Trophoblast cell (in vitro differentiated cells and primary cell): ENCODE data around the gene ELOVL2.

Source experiments
- DNase-seq, 2 donors: peaks; one replicate each; pipeline ENCODE4 v3.0.0-alpha.2; 2016
- H2AFZ ChIP-seq: 2 replicates; pipeline ENCODE4 v1.6.1; 2013; ENCODE audit warnings: low read length, moderate library complexity, mild to moderate bottlenecking; ENCODE audit not compliant: insufficient read depth, poor library complexity
- H2AK5ac ChIP-seq: 2 replicates; pipeline ENCODE4 v1.6.1; 2013; ENCODE audit warnings: mild to moderate bottlenecking, low read length
- H2BK120ac ChIP-seq: 2 replicates; pipeline ENCODE4 v1.6.1; 2013; ENCODE audit warnings: low read length, mild to moderate bottlenecking, moderate library complexity; ENCODE audit not compliant: insufficient read depth, poor library complexity
- H2BK12ac ChIP-seq: 2 replicates; pipeline ENCODE4 v1.6.1; 2013; ENCODE audit warnings: mild to moderate bottlenecking, low read length, moderate library complexity
- H2BK5ac ChIP-seq: 2 replicates; pipeline ENCODE4 v1.6.1; 2013; ENCODE audit warnings: low read length, low read depth, moderate library complexity, mild to moderate bottlenecking; ENCODE audit not compliant: poor library complexity
- H3K14ac ChIP-seq: 2 replicates; pipeline ENCODE4 v1.6.1; 2013; ENCODE audit warnings: mild to moderate bottlenecking, low read length
- H3K18ac ChIP-seq: 2 replicates; pipeline ENCODE4 v1.6.1; 2013; ENCODE audit warnings: mild to moderate bottlenecking, low read length
- H3K23ac ChIP-seq: 2 replicates; pipeline ENCODE4 v1.6.1; 2013; ENCODE audit warnings: low read length
- H3K27ac ChIP-seq: 2 replicates; pipeline ENCODE4 v1.5.1; 2013; ENCODE audit warnings: low read depth, mild to moderate bottlenecking, inconsistent platforms, low read length, moderate library complexity
- H3K27me3 ChIP-seq: 2 replicates; pipeline ENCODE4 v1.6.1; 2013; ENCODE audit warnings: inconsistent platforms, mild to moderate bottlenecking, low read length, moderate library complexity; ENCODE audit not compliant: insufficient read depth
- H3K36me3 ChIP-seq, 2 experiments: 1 replicate in 1 of 2; 2 replicates in 1 of 2; pipeline ENCODE4 v1.6.1; 2013; ENCODE audit warnings: low read length in 2 of 2, mild to moderate bottlenecking in 2 of 2, moderate library complexity in 1 of 2; ENCODE audit not compliant: insufficient read depth in 2 of 2, control insufficient read depth in 1 of 2
- H3K4ac ChIP-seq: 2 replicates; pipeline ENCODE4 v1.6.1; 2013; ENCODE audit warnings: low read depth, mild to moderate bottlenecking, low read length, moderate library complexity
- H3K4me1 ChIP-seq, 2 experiments: 1 replicate in 1 of 2; 2 replicates in 1 of 2; pipeline ENCODE4 v1.6.1; 2013; ENCODE audit warnings: low read length in 2 of 2, mild to moderate bottlenecking in 2 of 2, moderate library complexity in 1 of 2; ENCODE audit not compliant: insufficient read depth in 2 of 2, control insufficient read depth in 1 of 2
- H3K4me2 ChIP-seq: 2 replicates; pipeline ENCODE4 v1.6.1; 2013; ENCODE audit warnings: inconsistent platforms, mild to moderate bottlenecking, low read length, moderate library complexity
- H3K4me3 ChIP-seq: 2 replicates; pipeline ENCODE4 v1.5.1; 2013; ENCODE audit warnings: mild to moderate bottlenecking, low read depth, low read length, inconsistent platforms
- H3K79me1 ChIP-seq: one replicate; pipeline ENCODE4 v1.6.1; 2013; ENCODE audit warnings: low read length
- H3K79me2 ChIP-seq: 2 replicates; pipeline ENCODE4 v1.6.1; 2013; ENCODE audit warnings: low read length, mild to moderate bottlenecking; ENCODE audit not compliant: control insufficient read depth, insufficient read depth, poor library complexity
- H3K9ac ChIP-seq: 2 replicates; pipeline ENCODE4 v1.6.1; 2013; ENCODE audit warnings: mild to moderate bottlenecking, low read length
- H3K9me3 ChIP-seq: 2 replicates; pipeline ENCODE4 v1.6.1; 2013; ENCODE audit warnings: low read depth, mild to moderate bottlenecking, control low read depth, inconsistent platforms, low read length; ENCODE audit not compliant: insufficient read depth
- H4K12ac ChIP-seq: 2 replicates; pipeline ENCODE4 v1.6.1; 2013; ENCODE audit warnings: low read depth, mild to moderate bottlenecking, low read length, moderate library complexity
- H4K8ac ChIP-seq: 2 replicates; pipeline ENCODE4 v1.6.1; 2013; ENCODE audit warnings: low read depth, mild to moderate bottlenecking, low read length, moderate library complexity
- H4K91ac ChIP-seq: one replicate; pipeline ENCODE4 v1.6.1; 2013; ENCODE audit warnings: low read depth, mild to moderate bottlenecking, low read length, moderate library complexity
- WGBS: extraction: QIAGEN DNeasy Blood & Tissue Kit; methylation state at CpG from one replicate; pipeline ENCODE4 v1.1.7; 2013; ENCODE audit warnings: missing lambda C conversion rate; ENCODE audit not compliant: insufficient read length, insufficient coverage; ENCODE audit errors: extremely low coverage; 5-methylcytosine and 5-hydroxymethylcytosine counted together

ELOVL2 gene

GRCh38 chr6:11083491-11083890 is 39.4 kb upstream of the ELOVL2 start:
- no CpG with 5 or more reads among the region's 4 CpGs for WGBS
- Histone ChIP-seq H2BK120ac (no peak overlapping the region), H4K91ac (no peak overlapping the region), H2AFZ (no peak overlapping the region), H3K4ac (no peak overlapping the region), H3K27ac (no peak overlapping the region), H3K27me3 (no peaks in the 10 kb centered on the region), H2BK12ac (no peak overlapping the region), H3K79me1 (peaks cover 22% of the 10 kb centered on the region), H3K18ac (no peak overlapping the region), H3K9ac (no peak overlapping the region), H3K9me3 (no peaks in the 10 kb centered on the region), H4K12ac (no peak overlapping the region), H2AK5ac (no peak overlapping the region), H3K4me3 (no peak overlapping the region), H4K8ac (no peak overlapping the region), H3K79me2 (peaks cover 4% of the 10 kb centered on the region), H2BK5ac (no peak overlapping the region), H3K14ac (no peak overlapping the region), H3K4me1 (peaks cover 11 to 12% of the 10 kb centered on the region in 2 experiments), H3K23ac (no peak overlapping the region), H3K4me2 (no peak overlapping the region), H3K36me3 (no peaks in the 10 kb centered on the region)
- DNase-seq = peak in 1 of 2 donors; percentile 19

GRCh38 chr6:11080296-11080695 is 36.2 kb upstream of the ELOVL2 start:
- Histone ChIP-seq H2AFZ (no peak overlapping the region), H3K18ac (no peak overlapping the region), H4K91ac (peak overlapping the region; percentile 15), H2BK12ac (no peak overlapping the region), H3K79me1 (peaks cover 7% of the 10 kb centered on the region), H4K8ac (no peak overlapping the region), H3K4me2 (no peak overlapping the region), H3K9ac (no peak overlapping the region), H2BK5ac (peak overlapping the region; percentile 10), H3K36me3 (no peaks in the 10 kb centered on the region), H3K14ac (no peak overlapping the region), H3K27me3 (no peaks in the 10 kb centered on the region), H3K9me3 (no peaks in the 10 kb centered on the region), H3K4me3 (no peak overlapping the region), H3K27ac (peak overlapping the region; percentile 9), H3K4ac (no peak overlapping the region), H2AK5ac (no peak overlapping the region), H3K4me1 (peaks cover 0 to 2% of the 10 kb centered on the region in 2 experiments), H2BK120ac (peak overlapping the region; percentile 48), H4K12ac (no peak overlapping the region), H3K79me2 (peaks cover 2% of the 10 kb centered on the region), H3K23ac (no peak overlapping the region)
- WGBS = no CpG with 5 or more reads among the region's 3 CpGs
- DNase-seq = no peak

- no peak overlapping the region for H4K8ac ChIP-seq
- peaks cover 5% of the 10 kb centered on the region for H3K79me1 ChIP-seq
- H4K12ac ChIP-seq = no peak overlapping the region
- H3K9me3 ChIP-seq = no peaks in the 10 kb centered on the region
- no peak overlapping the region for H2AFZ ChIP-seq
- no peak overlapping the region for H3K18ac ChIP-seq
- no peak overlapping the region for H2BK5ac ChIP-seq
- H2BK120ac ChIP-seq = no peak overlapping the region
- H3K4me1 ChIP-seq = peaks cover 2% of the 10 kb centered on the region in 2 experiments
- no peak overlapping the region for H3K27ac ChIP-seq
- H2AK5ac ChIP-seq = no peak overlapping the region
- DNase-seq = no peak
- no peak overlapping the region for H3K23ac ChIP-seq
- H3K14ac ChIP-seq = no peak overlapping the region
- H3K4me2 ChIP-seq = no peak overlapping the region
- no peaks in the 10 kb centered on the region for H3K27me3 ChIP-seq
- no peak overlapping the region for H4K91ac ChIP-seq
- H3K4ac ChIP-seq = no peak overlapping the region
- H3K79me2 ChIP-seq = no peaks in the 10 kb centered on the region
- H3K36me3 ChIP-seq = no peaks in the 10 kb centered on the region
- no CpG with 5 or more reads among the region's 4 CpGs for WGBS
- no peak overlapping the region for H3K9ac ChIP-seq
- H2BK12ac ChIP-seq = no peak overlapping the region
- H3K4me3 ChIP-seq = no peak overlapping the region
Measured at GRCh38 chr6:11078266-11078665, 34.2 kb upstream of the ELOVL2 start.

GRCh38 chr6:11076540-11076939 is 32.4 kb upstream of the ELOVL2 start:
- Histone ChIP-seq H3K14ac (no peak overlapping the region), H3K27me3 (no peaks in the 10 kb centered on the region), H4K8ac (no peak overlapping the region), H2BK120ac (no peak overlapping the region), H2BK5ac (no peak overlapping the region), H3K4me2 (no peak overlapping the region), H2AFZ (no peak overlapping the region), H2AK5ac (no peak overlapping the region), H3K4me1 (peaks cover 2% of the 10 kb centered on the region in 2 experiments), H3K4me3 (no peak overlapping the region), H3K18ac (no peak overlapping the region), H3K9ac (no peak overlapping the region), H2BK12ac (no peak overlapping the region), H3K27ac (no peak overlapping the region), H3K79me1 (peaks cover 2% of the 10 kb centered on the region), H3K79me2 (no peaks in the 10 kb centered on the region), H3K4ac (no peak overlapping the region), H3K9me3 (no peaks in the 10 kb centered on the region), H4K91ac (no peak overlapping the region), H3K23ac (no peak overlapping the region), H4K12ac (no peak overlapping the region), H3K36me3 (no peaks in the 10 kb centered on the region)
- WGBS = no CpG with 5 or more reads among the region's 2 CpGs
- no peak for DNase-seq
